Measurements from ENCODE around the gene RADIL.

The RADIL gene

GRCh38 chr7:4786015-4786414, 97.5 kb downstream of the RADIL start:
- intact Hi-C loops (cut with DNase I), result no loop called here
- DNase-seq, result no peak

- intact Hi-C loops (cut with DNase I), result no loop called here
- no peak for DNase-seq
Measured at GRCh38 chr7:4785371-4785770, 98.1 kb downstream of the RADIL start.

GRCh38 chr7:4784799-4785198, 98.7 kb downstream of the RADIL start:
- intact Hi-C loops (cut with DNase I), result no loop called here
- no peak for DNase-seq

- peak in 2 of 10 donors; percentile 90 to 91 for DNase-seq
- intact Hi-C loops (cut with DNase I), result no loop called here
Measured at GRCh38 chr7:4783762-4784351, 99.7 kb downstream of the RADIL start.

- intact Hi-C loops (cut with DNase I), result no loop called here
Measured at GRCh38 chr7:4783292-4783652, 100.2 kb downstream of the RADIL start.

GRCh38 chr7:4782333-4783291, 100.9 kb downstream of the RADIL start:
- DNase-seq, result no peak
- intact Hi-C loops (cut with DNase I), result no loop called here

More at GRCh38 chr7:4783292-4783652, 100.2 kb downstream of the RADIL start:
- no peak for DNase-seq

GRCh38 chr7:4781366-4782069, 102.0 kb downstream of the RADIL start:
- no peak for DNase-seq
- intact Hi-C loops (cut with DNase I), result no loop called here

GRCh38 chr7:4779118-4779517, 104.4 kb downstream of the RADIL start:
- intact Hi-C loops (cut with DNase I), result loop anchor here (10.0 kb wide), 1 partner anchor 1474 kb away; the partner anchor contains the start of gene SDK1
- DNase-seq, result no peak

GRCh38 chr7:4775848-4776623, 107.5 kb downstream of the RADIL start:
- intact Hi-C loops (cut with DNase I), result loop anchor here (1.0 to 10.0 kb wide), 2 partner anchors 135 to 1471 kb away; partner anchors contain the start of gene SDK1
- peak in 1 of 10 donors; percentile 43 for DNase-seq

- intact Hi-C loops (cut with DNase I), result loop anchor here (1.0 to 10.0 kb wide), 2 partner anchors 134 to 1471 kb away; partner anchors contain the start of gene SDK1
- DNase-seq, result peak; percentile 96 to 100 (median 98)
Measured at GRCh38 chr7:4775250-4775847, 108.2 kb downstream of the RADIL start, which contains the start of gene AP5Z1. AP5Z1 (plus strand) TSS chr7:4775623; CDS start chr7:4775716, 93 bp downstream.

GRCh38 chr7:4774658-4775249, 108.8 kb downstream of the RADIL start:
- DNase-seq, result peak in 2 of 10 donors; percentile 69 to 88
- intact Hi-C loops (cut with DNase I), result loop anchor here (1.0 to 10.0 kb wide), 2 partner anchors 133 to 1470 kb away; partner anchors contain the start of gene SDK1

GRCh38 chr7:4774007-4774406, 109.5 kb downstream of the RADIL start:
- intact Hi-C loops (cut with DNase I), result loop anchor here (10.0 kb wide), 1 partner anchor 1469 kb away; the partner anchor contains the start of gene SDK1
- peak in 1 of 10 donors; percentile 23 for DNase-seq

- intact Hi-C loops (cut with DNase I), result loop anchor here (10.0 kb wide), 1 partner anchor 1468 kb away; the partner anchor contains the start of gene SDK1
- DNase-seq, result peak in 1 of 10 donors; percentile 49
Measured at GRCh38 chr7:4772306-4772705, 111.2 kb downstream of the RADIL start.

GRCh38 chr7:4771737-4772136, 111.8 kb downstream of the RADIL start:
- intact Hi-C loops (cut with DNase I), result loop anchor here (10.0 kb wide), 1 partner anchor 1467 kb away; the partner anchor contains the start of gene SDK1
- peak in 1 of 10 donors; percentile 60 for DNase-seq

GRCh38 chr7:4770886-4771285, 112.6 kb downstream of the RADIL start:
- peak in 1 of 10 donors; percentile 26 for DNase-seq
- intact Hi-C loops (cut with DNase I), result loop anchor here (10.0 kb wide), 1 partner anchor 1466 kb away; the partner anchor contains the start of gene SDK1

GRCh38 chr7:4769761-4770160, 113.8 kb downstream of the RADIL start:
- peak in 1 of 10 donors; percentile 25 for DNase-seq
- intact Hi-C loops (cut with DNase I), result loop anchor here (10.0 kb wide), 1 partner anchor 1465 kb away; the partner anchor contains the start of gene SDK1

- DNase-seq, result peak in 1 of 10 donors; percentile 43
- intact Hi-C loops (cut with DNase I), result no loop called here
Measured at GRCh38 chr7:4768597-4769569, 114.6 kb downstream of the RADIL start.

Data from posterior cingulate gyrus (tissue), 11 donors.